ENCODE measurements around the gene INAVA.

INAVA gene

DNA sequence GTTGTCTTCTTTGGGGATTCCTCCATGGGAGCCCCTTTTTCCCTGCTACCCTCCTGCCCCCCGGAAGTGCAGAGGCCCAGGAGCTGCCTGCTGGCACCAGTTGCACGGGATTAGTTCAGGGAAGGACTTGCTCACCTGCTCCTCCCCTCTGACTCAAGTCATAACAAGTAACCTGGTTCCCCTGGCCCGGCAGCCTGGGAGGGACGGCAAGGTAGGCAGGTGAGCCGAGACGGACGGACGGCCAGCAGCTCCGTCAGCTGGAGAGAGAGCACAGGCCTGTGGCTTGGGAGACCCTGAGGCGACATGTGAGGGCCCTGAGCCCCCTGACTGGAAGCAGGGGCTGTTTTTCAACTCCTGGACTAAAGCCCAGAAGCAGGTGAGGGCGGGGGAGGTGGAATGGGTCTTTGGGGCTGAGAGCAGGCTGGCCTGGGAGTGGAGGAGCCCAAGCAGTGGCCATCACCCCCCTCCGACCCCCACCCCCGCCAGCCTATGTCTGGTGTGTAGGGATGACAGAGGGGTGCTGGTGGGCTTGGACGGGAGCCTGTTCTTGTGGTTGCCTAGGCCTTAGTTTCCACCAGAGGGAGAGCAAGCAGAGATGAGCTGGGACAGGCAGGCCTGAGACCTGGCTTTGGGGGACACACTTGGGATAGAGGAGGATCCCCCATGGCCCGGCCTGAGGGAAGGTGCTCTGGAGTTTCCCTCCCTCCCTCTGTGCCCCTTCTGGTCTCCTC lies at the start of gene INAVA:
Gene INAVA (plus strand): TSS at position 189 of the 731 bp plus-strand sequence. CDS start 3,501 bp downstream, outside the sequence.
- no peak for DNase-seq (ENCODE audit: low read depth, low spot score)

DNA sequence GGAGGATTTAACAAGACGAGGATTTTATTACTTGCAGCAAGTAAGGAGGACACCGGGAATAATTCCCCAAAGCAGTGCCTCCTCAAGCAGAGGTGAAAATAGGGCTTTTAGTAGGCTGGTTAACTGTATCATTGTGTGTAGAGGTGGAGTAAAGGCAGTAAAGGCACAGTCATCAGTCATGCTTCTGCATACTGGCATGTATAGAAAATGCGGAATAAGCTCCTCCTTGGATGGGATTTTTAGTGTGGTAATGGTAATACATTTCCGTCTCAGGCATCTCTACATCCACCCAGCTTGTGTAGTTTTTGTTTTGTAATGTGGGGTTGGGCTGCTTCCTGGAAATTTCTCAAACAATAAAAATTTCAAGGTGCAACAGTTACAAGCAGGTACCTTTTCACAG lies 49.3 kb upstream of the INAVA start:
- DNase-seq (ENCODE audit: low read depth, low spot score): no peak

GRCh38 chr1:200846398-200846797 lies 48.3 kb upstream of the INAVA start:
- DNase-seq (ENCODE audit: low read depth, low spot score): no peak

GRCh38 chr1:200849430-200849829 lies 45.3 kb upstream of the INAVA start:
- no peak for DNase-seq (ENCODE audit: low read depth, low spot score)

DNA sequence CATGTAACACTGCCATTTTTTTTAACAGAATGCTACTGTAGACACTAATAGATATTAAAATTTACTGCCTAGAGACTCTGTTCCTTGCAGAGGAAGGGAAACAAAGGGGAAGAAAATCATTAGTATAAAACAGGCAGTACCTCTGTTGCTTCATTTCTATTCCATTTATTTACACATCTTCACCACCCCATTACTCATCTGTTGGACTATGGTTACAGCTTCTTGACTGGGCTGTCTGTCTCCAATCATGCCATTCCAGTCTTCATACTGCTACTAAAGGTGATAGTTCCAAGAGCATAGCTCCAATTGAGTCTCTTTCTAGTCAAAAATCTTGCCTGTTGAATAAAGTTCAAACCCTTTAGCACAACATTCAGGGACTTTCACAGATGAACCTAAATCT lies 44.1 kb upstream of the INAVA start:
- DNase-seq (ENCODE audit: low read depth, low spot score): no peak

DNA sequence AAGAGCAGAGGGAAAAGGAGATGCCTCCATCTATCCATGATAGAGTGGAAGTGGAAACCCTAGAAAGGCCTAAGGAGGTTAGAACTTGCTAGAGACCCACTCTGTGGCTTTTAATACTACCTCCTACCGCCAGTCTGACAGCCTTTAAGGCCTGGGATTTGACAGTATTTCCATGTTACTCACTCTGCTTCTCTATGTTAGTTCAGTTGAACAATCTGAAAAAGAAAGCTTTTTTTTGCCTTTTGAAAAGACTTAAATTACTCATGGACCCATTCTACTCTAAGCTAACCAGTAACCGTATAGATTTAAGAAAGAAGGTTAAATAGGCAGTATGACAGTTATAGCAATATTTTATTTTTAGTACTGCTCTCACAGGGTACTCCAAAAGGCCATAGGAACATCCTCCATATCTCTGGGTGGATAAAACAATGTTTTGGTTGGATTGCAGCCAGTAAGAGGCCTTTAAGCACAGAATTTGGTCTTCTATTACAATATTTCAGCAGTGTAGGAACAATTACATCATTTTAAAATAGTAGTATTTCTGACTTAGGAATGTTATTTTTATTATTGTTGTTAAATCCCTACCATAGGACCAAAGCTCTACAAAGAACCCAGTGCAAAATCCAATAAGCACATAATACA lies 37.9 kb upstream of the INAVA start:
- DNase-seq (ENCODE audit: low read depth, low spot score): no peak

- no peak for DNase-seq (ENCODE audit: low read depth, low spot score)
Measured at GRCh38 chr1:200857804-200858203, 36.9 kb upstream of the INAVA start.

DNA sequence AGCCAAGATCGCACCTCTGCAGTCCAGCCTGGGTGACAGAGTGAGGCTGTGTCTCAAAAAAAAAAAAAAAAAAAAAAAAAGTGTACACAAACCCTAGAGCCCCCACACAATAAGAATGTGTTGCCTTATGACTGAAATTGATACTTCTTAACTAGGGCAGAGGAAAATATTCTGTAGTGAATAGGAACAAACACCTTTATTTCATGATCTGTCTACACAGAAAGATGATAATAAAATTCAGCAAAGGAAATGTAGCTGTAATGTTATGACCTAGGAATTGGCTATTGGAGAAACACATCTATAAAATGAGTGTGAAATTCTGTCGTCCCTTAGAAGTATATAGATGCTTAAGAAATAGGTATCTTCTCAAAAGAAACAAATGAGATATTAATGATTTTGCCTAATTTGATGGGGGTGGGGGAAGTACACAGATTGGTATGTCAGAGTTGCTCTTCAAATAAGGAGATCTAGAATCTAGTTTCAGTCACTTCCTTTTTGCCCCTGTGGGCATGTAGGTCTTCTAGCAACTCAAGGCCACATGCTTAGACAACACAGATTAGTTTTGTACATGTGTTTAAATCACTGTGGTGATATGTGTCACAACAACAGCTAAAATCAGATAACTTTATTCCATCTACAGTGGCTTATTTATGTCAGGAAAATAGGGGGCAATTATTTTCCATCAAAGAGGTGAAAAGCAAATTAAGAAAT lies 32.6 kb upstream of the INAVA start:
- no peak for DNase-seq (ENCODE audit: low read depth, low spot score)

GRCh38 chr1:200862713-200863415 lies 31.8 kb upstream of the INAVA start:
- DNase-seq (ENCODE audit: low read depth, low spot score): no peak

DNA sequence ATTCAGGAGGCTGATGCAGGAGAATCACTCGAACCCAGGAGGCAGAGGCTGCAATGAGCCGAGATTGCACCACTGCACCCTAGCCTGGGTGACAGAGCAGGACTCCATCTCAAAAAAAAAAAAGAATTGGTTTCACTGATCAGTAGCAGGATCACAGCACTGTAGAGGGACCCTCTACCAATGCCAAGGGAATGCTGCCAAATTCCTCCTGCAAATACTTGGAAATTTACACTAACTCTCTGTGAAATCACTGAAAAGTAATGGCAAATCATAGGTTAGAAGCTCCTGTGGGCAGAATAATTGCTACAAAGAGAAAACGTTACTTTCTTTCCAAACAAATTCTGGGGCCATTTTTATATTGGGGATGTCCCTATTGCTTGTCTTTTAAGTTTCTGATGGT lies 28.6 kb upstream of the INAVA start:
- DNase-seq (ENCODE audit: low read depth, low spot score): no peak

GRCh38 chr1:200866521-200866920 lies 28.2 kb upstream of the INAVA start:
- DNase-seq (ENCODE audit: low read depth, low spot score): no peak

- no peak for DNase-seq (ENCODE audit: low read depth, low spot score)
Measured at GRCh38 chr1:200867018-200867811, 27.5 kb upstream of the INAVA start.

- no peak for DNase-seq (ENCODE audit: low read depth, low spot score)
Measured at GRCh38 chr1:200869376-200869752, 25.3 kb upstream of the INAVA start.

GRCh38 chr1:200869753-200870391 lies 24.8 kb upstream of the INAVA start:
- DNase-seq (ENCODE audit: low read depth, low spot score): no peak

DNA sequence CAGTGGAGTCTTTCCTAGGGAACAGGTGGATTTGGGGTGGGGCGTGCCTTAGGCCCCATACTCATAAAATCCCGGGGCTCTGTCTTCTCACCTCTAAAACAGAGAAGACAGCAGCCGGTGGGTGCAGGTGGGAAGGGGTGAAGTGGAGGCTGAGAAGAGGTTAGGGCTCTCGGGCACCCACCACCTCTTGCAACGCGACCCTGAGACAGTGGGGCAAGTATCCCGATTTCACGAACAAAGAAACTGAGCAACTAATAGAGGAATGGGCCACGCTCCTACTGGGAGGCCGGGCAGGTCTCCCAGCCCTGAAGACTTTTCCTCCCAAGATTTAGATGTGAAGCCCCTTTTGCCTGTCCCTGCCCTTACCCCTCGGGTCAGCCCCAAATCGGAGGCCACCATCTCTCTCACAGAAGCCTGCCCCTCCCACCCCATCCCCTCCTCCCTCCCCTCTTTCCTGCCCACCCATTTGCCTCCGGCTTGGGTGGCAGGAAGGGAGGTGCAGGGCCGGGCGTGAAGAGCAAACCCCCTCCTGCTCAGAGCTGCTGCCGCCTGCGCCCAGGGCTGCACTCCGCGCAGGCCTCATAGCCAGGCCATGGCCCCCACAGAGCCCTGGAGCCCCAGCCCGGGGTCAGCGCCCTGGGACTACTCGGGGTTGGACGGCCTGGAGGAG lies 22.1 kb upstream of the INAVA start, which contains the start of gene GPR25:
Gene GPR25 (plus strand): TSS at position 536 of the 670 bp plus-strand sequence. CDS start 57 bp downstream, at position 593.
- no peak for DNase-seq (ENCODE audit: low read depth, low spot score)

GRCh38 chr1:200873116-200873670 lies 21.5 kb upstream of the INAVA start:
- DNase-seq (ENCODE audit: low read depth, low spot score): no peak

- no peak for DNase-seq (ENCODE audit: low read depth, low spot score)
Measured at GRCh38 chr1:200873671-200874397, 20.9 kb upstream of the INAVA start.

- no peak for DNase-seq (ENCODE audit: low read depth, low spot score)
Measured at GRCh38 chr1:200874694-200875093, 20.0 kb upstream of the INAVA start.

DNA sequence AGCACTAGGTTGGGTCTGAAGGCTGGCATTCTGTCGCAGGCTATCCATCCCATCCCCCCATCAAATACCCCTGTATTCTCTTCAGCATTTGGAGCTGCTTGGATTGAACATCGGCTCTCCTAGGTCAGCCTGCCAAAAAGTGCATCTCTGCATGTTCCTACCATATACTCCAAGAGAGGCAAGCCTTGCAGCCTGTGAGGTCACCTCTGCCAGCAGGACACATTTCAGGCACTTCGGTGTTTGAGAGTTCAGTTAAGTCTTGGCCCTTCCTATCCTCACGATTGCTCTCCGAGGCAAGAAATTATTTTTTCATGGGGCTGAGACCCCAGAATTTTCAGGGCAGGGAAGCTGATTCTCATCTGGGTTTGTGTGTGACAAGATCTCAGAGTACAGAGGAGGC lies 19.3 kb upstream of the INAVA start:
- DNase-seq (ENCODE audit: low read depth, low spot score): no peak
